DLD1 (cell line): ENCODE data around the gene MTARC2.
"Not testable (repeated sequence)": the region's sequence is repeated elsewhere in the genome, so short reads cannot be mapped to it uniquely, and the experiment has no call there.

Experiments used
- in situ Hi-C: cut with HindIII; loops from 2 replicates; pipeline ENCODE4 v1.10.0; 2017; ENCODE audit warnings: low sequenced_read_pairs

The MTARC2 gene

GRCh38 chr1:220748089-220748934 is at the start of gene MTARC2:
TSS of gene MTARC2 (plus strand) at chr1:220748322. CDS start at chr1:220748532, 210 bp downstream.
- in situ Hi-C loops, result no loop called here

- in situ Hi-C loops, result no loop called here
Measured at GRCh38 chr1:220698607-220699016, 49.5 kb upstream of the MTARC2 start.

- in situ Hi-C loops, result no loop called here
Measured at GRCh38 chr1:220699044-220699443, 49.1 kb upstream of the MTARC2 start.

- in situ Hi-C loops, result no loop called here
Measured at GRCh38 chr1:220700556-220701179, 47.5 kb upstream of the MTARC2 start.

DNA sequence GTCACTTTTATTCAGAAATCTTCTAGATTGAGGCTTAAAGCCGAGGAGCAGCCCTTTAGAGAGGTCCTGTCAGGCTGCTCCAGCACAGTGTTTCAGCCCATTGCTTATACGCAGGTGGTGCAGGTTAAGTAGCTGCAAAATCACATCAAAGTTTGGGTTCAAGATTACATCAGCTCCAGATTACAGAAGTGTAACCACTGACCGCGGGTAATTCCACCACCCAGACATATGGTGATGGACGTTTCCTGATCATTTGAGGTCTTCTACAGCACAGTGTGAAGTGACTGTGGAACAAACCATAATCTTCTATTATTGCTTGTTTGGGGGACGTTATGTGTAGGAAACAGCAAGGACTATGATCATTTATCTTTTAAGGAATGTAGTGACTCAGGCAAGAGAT is 46.1 kb upstream of the MTARC2 start:
- in situ Hi-C loops, result no loop called here

DNA sequence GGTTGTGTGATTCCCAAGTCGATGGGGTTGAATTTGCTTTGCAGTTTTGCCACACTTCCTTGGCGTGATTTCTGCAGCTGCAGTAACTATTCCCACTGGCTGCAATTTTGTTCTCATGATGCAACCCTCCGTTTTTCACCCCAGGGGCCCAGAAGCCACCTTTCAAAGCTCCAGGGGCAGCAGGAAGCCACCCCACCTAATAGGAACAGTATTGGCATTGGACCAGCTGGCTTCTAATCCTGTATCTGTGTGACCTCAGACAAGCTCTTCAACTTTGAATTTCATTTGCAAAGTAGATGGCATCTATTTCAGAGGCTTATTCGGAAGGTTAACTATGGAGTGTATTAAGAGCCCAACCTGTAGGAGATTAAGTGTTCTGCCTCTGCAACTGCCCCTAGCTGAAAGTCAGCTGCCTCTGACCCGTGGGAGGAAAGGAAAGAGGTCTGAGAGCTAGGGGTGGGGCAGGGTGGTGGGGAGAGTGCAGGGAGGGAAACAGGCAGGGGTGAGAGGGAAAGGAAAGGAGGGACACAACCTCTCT is 45.3 kb upstream of the MTARC2 start:
- in situ Hi-C loops, result no loop called here

- in situ Hi-C loops, result no loop called here
Measured at GRCh38 chr1:220703305-220703704, 44.8 kb upstream of the MTARC2 start.

DNA sequence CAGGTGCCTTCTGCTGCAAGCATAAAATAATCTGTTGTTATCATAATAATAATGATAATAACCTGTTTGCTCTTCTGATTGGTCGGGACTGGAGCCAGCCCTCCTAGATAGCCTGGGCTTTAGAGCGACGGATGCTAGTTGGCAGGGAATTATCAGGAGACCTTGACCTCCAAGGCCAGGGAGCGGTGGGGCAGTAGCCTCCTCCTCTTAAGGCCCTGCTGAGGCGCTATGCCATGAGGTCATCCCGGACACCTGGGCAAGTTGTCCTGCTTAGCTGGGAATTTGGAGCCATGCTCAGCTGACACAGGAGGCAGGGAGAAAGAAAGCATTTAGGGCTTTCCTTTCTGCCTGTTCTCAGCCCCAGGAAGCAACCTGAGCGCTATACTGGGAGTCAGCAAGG is 42.3 kb upstream of the MTARC2 start:
- in situ Hi-C loops, result no loop called here

DNA sequence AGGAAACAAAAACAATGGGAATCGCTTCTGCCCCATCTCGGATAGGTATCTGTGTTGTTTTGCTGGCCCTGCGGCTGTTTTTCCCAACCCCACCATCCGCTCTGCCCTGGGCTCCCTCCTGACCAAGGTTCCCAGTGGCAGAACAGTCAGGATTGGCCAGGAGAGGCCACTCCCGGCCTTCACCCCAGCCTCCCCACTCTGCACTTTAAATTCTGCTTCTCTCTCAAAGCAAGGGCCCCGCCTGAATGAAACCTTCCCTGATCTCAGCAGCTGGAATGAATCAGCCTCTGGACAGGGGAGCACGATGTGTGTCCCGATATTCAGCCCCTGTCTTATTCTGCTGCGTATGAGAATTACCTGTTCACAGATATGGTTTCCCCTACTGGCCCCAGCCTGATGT is 41.6 kb upstream of the MTARC2 start:
- in situ Hi-C loops, result no loop called here

- in situ Hi-C loops, result no loop called here
Measured at GRCh38 chr1:220707160-220707559, 41.0 kb upstream of the MTARC2 start.

DNA sequence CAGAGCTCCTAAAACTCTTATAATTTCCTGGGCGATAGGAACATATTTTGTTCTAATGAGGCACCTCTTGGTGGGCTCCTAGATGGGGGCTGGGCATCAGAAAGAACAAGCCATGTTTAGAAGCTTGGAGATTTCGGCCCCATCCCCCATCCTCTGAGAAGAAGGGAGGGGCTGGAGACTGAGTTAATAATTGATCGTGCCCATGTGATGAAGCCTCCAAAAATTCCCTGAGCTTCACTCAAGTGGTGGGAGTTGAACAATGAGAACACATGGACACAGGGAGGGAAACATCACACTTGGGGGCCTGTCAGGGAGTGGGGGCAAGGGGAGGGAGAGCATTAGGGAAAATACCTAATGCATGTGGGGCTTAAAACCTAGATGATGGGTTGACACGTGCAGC is 39.9 kb upstream of the MTARC2 start:
- in situ Hi-C loops, result no loop called here

GRCh38 chr1:220708936-220709801 is 39.0 kb upstream of the MTARC2 start:
- in situ Hi-C loops, result no loop called here

DNA sequence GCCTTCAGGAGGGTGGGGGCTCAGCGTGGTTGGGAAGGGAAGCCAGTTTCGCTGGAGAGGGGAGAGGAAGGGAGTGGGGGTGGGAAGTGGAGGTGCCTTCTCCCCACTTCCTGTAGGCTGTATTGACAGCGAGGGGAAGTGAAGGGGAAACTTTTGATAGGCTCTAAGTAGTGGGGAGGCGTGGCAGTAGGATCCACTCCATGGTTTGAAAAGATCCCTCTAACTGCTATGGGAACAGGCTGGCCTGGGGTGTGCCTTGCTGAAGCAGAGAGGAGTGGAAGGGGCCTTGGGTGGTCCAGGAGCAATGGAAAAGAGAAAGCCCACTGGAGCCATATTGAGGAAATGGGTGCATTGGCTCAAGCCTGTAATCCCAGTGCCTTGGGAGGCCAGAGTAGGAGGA is 37.8 kb upstream of the MTARC2 start:
- in situ Hi-C loops, result no loop called here

- in situ Hi-C loops, result no loop called here
Measured at GRCh38 chr1:220711056-220711809, 36.9 kb upstream of the MTARC2 start.

- in situ Hi-C loops, result not testable (repeated sequence)
Measured at GRCh38 chr1:220715986-220716385, 32.1 kb upstream of the MTARC2 start.

DNA sequence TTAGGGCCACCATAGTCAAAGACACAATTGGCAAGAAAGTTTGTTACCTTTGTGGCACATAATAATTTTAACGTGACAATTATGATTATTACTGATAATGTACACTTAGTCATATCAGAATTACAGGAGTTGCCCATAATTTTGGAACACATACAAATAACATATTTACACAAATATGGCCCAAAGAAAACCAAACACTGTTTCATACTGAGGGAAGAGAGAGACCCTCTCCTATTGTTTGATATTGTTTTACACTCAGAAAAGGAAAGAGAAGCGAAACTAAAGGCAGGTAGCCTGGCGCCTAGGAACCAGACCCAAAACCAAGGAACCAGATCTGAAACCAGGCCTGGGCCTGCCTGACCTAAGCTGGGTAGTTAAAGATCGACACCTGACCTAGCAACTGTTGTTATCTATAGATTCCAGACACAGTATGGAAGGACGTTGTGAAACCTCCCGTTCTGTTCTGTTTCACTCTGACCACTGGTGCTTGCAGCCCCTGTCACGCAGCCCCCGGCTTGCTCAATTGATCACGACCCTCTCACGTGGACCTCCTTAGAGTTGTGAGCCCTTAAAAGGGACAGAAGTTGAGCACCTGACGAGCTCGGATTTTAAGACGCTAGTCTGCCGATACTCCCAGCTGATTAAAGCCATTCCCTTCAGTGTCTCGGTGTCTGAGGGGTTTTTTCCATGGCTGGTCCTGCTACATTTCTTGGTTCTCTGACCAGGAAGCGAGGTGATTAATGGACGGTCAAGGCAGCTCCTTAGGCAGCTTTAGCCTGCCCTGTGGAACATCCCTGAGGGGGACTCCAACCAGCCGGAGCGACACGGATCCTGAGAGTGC is 30.1 kb upstream of the MTARC2 start:
- in situ Hi-C loops, result no loop called here

DNA sequence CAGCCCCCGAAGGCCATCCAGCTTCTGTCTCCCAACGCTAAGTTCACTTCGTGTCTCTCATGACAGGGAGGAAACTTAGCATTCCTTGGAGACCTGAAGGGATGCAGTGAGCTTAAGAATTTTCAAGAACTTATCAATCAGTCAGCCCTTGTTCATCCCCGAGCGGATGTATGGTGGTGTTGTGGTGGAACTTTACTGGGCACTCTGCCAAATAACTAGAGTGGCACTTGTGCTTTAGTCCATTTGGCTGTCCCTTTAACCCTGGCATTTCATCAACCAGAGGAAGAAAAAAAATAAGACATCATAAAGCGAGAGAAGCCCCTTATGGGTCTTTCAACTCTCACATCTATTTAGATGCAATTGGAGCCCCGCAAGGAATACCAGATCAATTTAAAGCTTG is 26.9 kb upstream of the MTARC2 start:
- in situ Hi-C loops, result not testable (repeated sequence)

DNA sequence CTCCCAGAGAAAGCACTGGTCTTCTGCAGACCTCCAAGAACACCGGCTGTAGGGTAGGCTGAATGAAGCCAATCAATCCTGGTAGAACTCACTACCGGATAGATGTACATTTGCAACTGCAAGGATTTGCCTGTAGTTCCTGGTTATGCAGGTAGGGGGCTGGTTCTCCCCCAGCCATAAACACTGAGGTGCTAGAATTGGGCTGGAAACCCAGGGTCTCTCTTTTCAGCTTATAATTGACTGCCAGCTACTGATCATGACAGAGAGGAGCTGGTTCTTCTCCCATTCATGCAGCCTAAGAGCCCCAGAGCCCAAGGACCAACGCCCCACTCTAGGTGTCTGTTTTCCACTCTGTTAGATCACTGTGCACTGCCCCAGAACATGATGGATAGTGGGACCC is 21.5 kb upstream of the MTARC2 start:
- in situ Hi-C loops, result no loop called here

GRCh38 chr1:220727519-220727918 is 20.6 kb upstream of the MTARC2 start:
- in situ Hi-C loops, result no loop called here

DNA sequence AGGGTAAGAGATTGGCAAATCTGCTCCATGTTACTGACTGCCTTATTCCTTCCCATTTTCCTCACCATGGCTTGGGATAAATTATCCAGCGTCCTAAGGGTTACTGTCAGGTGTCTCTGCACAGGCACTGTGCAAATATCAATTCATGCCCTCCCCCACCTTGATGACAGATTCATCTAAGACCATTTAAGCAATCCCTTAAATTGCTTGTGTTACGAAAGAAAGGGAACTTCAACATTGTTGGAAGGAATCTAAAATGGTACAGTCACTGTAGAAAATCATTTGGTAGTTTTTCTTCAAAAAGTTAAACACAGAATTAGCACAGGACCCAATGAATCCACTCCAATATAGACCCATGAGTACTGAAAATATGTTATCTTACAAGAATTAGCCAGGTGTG is 17.6 kb upstream of the MTARC2 start:
- in situ Hi-C loops, result no loop called here
